Measurements from ENCODE around the gene ADPGK.

GRCh38 chr15:72766025-72766424 lies 17.5 kb downstream of the ADPGK start:
- TF ChIP-seq CTCF (IDR thresholded peaks at IDR 0.05) (no peak), EZH2 (IDR thresholded peaks at IDR 0.05; ENCODE audit: borderline replicate concordance, insufficient read depth, low read depth, low read length, poor library complexity, severe bottlenecking) (no peak)
